ENCODE results near the gene RIT2.

GRCh38 chr18:42756214-42756613, 359.3 kb downstream of the RIT2 start:
- TF ChIP-seq CTCF (IDR thresholded peaks at IDR 0.05) = no peak
- TF ChIP-seq POLR2AphosphoS5 (IDR thresholded peaks at IDR 0.05) = no peak
- TF ChIP-seq POLR2A (IDR thresholded peaks at IDR 0.05) = no peak
